NCI-H1436 (cell line): ENCODE data around the gene MED13L.
"Not testable (repeated sequence)": the region's sequence is repeated elsewhere in the genome, so short reads cannot be mapped to it uniquely, and the experiment has no call there.

ENCODE experiments used
- DNase-seq: peaks from one replicate; lab custom pipeline; 2025; lab: John Stamatoyannopoulos, UW

MED13L gene

DNA sequence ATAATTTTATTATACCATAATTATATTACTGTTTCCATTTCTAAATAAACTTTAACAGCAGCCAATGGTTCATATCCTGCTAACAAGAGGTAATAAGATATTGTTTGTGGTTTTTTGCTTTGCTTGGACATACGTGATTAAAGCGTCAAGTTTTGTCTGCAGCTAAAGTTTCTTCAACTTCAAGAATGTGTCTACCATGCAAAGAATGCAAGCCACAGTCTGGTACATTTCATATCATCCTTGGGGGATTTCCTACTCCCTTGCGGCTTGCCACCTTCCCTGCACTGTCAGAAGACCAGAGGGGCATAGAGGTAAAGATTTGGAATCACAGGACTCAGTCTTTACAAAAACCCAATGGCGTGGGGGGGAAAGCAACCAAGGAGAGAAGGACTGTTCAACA is 125.2 kb downstream of the MED13L start:
- DNase-seq = no peak

DNA sequence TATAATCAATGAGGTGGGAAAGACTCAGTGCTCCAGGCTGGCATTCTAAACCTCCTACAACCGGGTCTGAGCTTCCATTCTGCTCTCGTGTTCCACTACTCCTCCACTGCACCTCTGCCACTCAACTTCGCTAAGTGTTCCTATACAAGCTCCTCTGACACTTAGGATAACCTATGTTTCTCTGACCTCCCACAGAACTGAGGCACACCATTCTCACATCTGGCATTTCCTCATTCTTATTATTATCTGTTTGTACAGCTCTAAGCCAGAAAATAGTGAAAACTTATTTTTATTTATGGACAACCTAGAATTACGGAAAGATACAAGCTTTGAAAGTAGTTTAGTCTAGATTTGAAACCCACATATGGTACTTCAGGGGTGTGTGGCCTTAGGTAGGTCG is 127.0 kb downstream of the MED13L start:
- DNase-seq = no peak

GRCh38 chr12:116150001-116150400 is 127.5 kb downstream of the MED13L start:
- no peak for DNase-seq

DNA sequence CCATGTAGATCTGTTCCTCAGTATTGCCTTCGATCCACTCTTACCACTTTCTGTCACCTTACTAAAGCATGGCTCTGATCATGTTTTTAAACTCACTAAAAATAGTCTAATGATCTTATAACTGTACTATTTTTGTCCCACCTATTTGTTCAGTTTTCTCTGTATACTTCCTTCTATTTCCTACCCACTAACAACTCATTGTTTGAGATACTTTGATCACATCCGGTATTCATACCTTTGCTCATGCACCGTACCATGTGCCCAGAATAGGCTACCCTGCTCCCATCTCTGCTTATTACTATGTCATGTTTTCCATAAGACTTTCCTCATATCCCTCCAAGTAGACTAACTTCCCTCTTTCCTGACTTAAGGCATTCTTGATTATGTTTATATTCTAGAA is 128.6 kb downstream of the MED13L start:
- DNase-seq = no peak

- DNase-seq = no peak
Observed at GRCh38 chr12:116146386-116146785, 131.1 kb downstream of the MED13L start.

DNA sequence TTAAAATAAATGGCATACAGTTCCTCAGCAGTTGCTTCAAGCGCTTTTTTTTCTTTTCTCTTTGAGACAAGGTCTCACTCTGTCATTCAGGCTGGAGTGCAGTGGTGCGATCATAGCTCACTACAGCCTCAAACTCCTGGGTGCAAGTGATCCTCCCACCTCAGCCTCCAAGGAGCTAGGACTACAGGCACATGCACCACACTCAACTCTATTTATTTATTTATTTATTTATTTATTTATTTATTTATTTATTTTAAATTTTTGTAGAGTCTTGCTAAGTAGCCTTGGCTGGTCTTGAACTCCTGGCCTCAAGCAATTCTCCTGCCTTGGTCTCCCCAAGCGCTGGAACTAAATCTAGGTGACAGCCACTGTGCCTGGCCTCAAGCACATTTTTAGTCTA is 132.0 kb downstream of the MED13L start:
- no peak for DNase-seq

GRCh38 chr12:116144384-116144783 is 133.1 kb downstream of the MED13L start:
- no peak for DNase-seq

DNA sequence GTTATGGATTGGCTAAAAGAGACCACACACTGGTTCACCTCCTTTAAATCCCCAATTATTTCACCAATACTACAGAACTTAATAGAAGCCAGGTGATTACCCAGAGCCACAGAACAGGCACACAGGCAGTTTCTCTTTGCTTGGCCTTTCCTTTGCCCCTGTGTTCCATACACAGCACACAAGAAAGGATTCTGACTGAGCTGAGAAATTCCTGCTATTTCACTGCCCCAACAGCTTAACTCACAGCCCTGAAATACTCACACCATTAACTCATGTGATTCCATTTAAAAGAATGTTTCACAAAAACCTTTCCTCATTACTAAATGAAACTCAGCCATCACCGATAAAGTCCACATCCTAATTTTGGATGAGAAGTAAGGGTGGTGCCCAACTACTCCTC is 133.6 kb downstream of the MED13L start:
- DNase-seq = no peak

DNA sequence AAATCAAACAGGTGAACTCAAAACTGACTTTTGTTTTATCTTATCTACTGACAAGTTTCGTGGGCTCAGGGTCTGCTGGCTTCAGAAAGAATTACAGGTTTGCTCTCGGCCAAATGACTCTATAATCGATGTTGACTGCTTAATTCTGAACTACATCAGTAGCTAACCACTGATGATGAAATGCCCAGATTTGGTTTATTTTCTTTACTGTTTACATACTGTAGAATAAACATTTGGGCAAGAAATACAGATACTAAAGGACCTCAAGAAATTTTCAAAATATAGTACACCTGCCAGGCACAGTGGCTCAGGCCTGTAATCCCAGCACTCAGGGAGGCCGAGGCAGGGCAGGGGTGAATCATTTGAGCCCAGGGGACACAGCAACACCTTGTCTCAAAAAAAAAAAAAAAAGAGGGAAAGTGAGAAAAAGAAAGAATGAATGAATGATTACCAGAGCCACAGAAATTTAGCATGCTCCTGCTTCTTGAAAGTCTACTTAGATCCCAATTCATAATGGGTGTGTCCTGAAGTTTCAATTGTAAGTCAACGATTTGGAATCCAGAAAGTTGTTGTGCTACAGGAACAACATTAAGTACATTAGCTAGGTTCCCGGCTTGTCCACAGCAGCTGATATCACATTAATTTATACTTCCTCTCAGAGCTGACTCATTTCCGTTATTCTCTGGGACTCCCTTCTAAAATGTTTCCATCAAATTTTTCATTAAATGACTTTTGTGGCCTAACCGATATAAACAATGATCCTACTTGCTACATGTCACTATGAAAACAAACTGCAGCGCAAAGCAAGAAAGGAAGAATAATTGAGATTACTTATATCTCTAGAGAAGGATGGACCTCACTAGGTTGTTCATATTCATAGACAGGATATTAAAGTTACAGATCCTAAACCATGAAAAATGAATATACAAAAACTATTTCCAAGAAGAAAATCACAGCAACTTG is 134.3 kb downstream of the MED13L start:
- no peak for DNase-seq

DNA sequence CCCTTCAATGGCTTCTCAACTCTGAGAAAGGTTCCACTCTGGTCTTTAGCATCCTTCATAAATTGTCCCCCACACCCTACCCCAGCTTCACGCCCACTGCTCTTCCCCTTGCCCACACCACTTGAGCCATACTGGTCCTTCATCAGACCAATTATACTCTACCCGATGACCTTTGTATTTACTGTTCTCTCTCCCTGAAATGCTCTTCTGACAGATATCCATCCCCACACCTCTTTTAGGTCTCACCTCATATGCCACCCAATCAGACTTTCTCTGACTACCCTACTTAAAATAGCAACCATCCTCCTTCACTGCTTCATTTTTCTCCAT is 135.7 kb downstream of the MED13L start:
- DNase-seq = no peak

DNA sequence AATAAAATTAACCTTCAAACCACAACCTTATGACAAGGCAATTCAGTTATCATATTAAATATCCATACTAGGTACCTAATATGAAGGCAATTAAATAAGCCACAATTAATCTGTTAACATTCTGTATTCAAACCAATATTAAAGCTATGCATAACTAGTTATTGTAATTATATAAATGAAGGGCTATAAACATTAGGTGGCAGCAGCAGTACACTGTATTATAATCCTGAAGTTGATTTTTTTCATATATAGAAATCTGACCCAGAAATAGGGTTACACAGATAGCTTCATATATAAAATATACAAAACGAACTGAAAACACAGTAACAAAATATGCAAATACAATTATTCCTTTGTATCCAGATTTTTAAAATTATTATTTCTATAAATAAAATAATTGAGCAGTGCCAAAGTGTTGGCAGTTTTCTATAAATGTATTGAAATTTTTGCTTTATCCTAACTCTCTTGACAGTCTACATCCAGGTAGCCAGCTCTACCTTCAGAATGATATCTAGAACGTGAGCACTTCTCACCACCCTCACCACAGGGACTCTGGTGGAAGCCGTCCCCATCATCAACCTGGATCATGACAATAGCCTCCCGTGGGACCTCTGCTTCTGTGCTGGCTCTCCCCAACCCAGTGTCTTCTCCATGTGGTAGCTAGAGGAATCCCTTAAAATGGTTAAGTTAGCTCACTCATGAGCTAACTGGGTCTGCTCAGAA is 136.2 kb downstream of the MED13L start:
- no peak for DNase-seq

DNA sequence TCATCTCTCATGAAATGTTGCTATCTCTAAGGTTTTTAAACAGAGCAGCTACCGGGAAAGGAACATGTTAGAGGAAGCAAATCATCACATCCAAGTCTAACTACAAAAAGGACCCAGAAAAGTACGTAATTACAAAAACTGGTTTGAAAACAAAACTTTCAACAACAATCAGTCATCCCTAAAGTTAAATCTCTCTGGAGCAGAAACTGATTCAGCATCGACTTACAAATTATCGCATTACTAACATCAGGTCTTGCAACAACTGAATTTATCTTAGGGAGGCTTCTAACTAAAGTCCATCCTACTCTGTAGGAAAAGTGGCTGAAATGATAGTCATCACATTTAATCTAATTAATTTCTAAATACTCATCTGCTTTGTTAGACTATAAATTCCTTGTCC is 137.0 kb downstream of the MED13L start:
- no peak for DNase-seq

DNA sequence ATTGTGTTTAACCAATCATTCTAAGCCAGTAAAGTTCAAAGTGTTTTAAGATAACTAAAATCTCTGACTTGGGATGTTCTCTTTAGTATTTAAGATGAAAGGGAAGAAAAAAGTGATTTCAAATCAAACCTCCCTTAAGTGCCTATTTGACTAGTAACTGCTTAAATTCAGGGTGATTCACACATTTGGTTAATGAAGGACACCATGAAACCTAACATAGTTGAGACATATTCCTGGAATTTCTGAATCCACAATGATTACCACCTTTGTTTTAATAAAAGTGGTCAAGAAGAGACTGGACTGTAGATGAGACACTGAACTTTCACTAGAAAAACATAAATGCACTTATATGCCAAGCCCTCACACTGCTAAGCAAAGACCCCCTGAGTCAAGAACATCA is 138.7 kb downstream of the MED13L start:
- no peak for DNase-seq

DNA sequence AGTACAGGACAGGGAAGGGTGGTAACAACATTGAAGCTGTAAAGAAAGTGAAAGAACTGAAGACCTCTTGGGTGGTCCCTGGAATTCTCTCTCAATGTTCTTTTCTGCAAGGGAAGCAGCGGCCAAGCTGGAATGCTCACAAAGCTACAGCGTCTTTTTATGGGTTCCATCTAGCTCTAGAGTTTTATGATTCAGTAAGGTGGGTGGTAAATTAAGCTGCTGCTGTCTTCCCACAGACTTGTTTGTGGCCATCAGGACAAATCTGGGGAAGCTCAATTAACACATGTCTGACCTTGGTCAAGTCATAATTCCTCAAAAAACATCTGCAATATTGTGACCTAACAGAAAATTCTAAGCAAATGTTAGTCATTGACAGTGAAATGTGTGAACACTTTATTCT is 139.1 kb downstream of the MED13L start:
- no peak for DNase-seq

DNA sequence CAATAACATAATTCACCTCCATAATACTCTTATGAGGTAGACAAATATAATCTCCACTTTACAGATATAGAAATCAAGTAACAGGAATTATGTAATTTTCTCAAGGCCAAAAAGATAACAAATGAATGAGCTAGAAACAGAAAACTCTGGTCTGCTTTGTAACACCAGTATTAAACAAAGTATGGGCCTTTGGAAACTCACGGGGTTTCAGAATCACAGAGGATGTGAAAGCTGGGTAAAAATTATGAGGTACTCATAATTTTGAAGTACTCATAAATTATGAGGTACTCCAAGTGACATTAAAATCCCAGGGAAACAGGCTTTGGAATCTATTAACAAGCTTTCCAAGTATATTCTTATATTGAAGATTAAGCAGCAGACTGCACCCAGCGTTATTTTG is 140.2 kb downstream of the MED13L start:
- no peak for DNase-seq

GRCh38 chr12:116136340-116136739 is 141.2 kb downstream of the MED13L start:
- DNase-seq = no peak

DNA sequence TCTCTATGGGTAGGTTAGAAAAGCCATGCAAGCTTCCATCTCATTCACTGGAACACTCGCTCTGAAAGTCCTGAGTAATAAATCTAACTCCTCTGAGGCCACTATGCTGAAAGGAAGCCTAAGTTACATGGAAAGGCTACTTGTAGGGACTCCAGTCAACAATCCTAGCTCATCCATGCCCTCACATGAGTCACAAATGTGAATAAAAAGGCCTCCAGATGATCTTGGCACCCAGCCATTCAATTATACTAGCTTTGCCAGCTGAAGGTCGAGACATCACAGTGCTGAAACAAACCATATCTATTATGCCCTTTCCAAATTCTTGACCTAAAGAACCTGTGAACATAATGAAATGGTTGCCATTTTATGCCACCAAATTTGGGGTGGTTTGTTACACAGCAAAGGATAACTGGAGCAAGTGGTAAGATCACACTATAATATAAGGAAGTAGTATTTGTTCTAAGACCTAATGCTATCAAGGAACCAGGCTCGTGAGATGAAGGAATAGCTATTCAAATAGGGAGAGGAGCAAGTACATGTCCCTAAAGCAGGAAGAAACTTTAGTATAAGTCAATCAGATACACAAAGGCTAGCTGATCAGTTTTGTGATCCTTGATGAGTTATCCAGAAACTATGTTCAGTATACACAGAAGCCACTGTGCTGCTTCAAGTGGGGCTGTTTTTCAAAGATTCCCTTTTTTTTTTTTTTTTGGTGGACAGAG is 142.1 kb downstream of the MED13L start:
- DNase-seq = no peak

- DNase-seq = no peak
Observed at GRCh38 chr12:116133636-116134214, 143.8 kb downstream of the MED13L start.

- no peak for DNase-seq
Observed at GRCh38 chr12:116133149-116133548, 144.3 kb downstream of the MED13L start.

GRCh38 chr12:116131987-116132386 is 145.5 kb downstream of the MED13L start:
- not testable (repeated sequence) for DNase-seq

- DNase-seq = no peak
Observed at GRCh38 chr12:116131176-116131575, 146.3 kb downstream of the MED13L start.

- DNase-seq = no peak
Observed at GRCh38 chr12:116130431-116130830, 147.1 kb downstream of the MED13L start.
